Endodermal cell (in vitro differentiated cells): Measurements from ENCODE around the gene LOXL3. TPM values are rescaled to one million over a fixed set of nuclear protein-coding genes. Genes with fewer than 3 reads are reported as not detected.

Source experiments
- DNase-seq: peaks from one replicate; pipeline ENCODE4 v3.0.0-alpha.2; 2017
- H3K27ac ChIP-seq: 2 replicates; pipeline ENCODE4 v1.5.1; 2013; ENCODE audit warnings: mild to moderate bottlenecking, low read depth, low read length, moderate library complexity
- H3K27me3 ChIP-seq: 2 replicates; pipeline ENCODE4 v1.6.1; 2013; ENCODE audit warnings: mild to moderate bottlenecking, low read length, moderate library complexity; ENCODE audit not compliant: insufficient read depth, control insufficient read depth, poor library complexity, severe bottlenecking
- H3K36me3 ChIP-seq: 2 replicates; pipeline ENCODE4 v1.7.0; 2013; ENCODE audit warnings: mild to moderate bottlenecking, low read length, moderate library complexity; ENCODE audit not compliant: control insufficient read depth, insufficient read depth
- H3K4me1 ChIP-seq: one replicate; pipeline ENCODE4 v1.7.0; 2013; ENCODE audit warnings: low read length; ENCODE audit not compliant: control insufficient read depth, insufficient read depth
- H3K4me3 ChIP-seq: 2 replicates; pipeline ENCODE4 v1.5.1; 2013; ENCODE audit warnings: mild to moderate bottlenecking, low read length, moderate library complexity
- H3K9ac ChIP-seq: 2 replicates; pipeline ENCODE4 v1.6.1; 2013; ENCODE audit warnings: mild to moderate bottlenecking, low read length, moderate library complexity; ENCODE audit not compliant: poor library complexity, severe bottlenecking; ENCODE audit errors: extremely low read depth
- H3K9me3 ChIP-seq: 2 replicates; pipeline ENCODE4 v1.6.1; 2013; ENCODE audit warnings: mild to moderate bottlenecking, low read length, moderate library complexity; ENCODE audit not compliant: control insufficient read depth
- H3K27ac Mint-ChIP-seq: 2 replicates; pipeline ENCODE4 v1.8.0; 2020; ENCODE audit warnings: mixed read lengths
- H3K27me3 Mint-ChIP-seq: 2 replicates; pipeline ENCODE4 v1.8.0; 2021; ENCODE audit warnings: mild to moderate bottlenecking, mixed read lengths; ENCODE audit not compliant: insufficient read depth
- H3K36me3 Mint-ChIP-seq: 2 replicates; pipeline ENCODE4 v1.8.0; 2020; ENCODE audit warnings: low read depth, mixed read lengths
- H3K4me1 Mint-ChIP-seq: 2 replicates; pipeline ENCODE4 v1.8.0; 2020; ENCODE audit warnings: mixed read lengths
- H3K4me3 Mint-ChIP-seq: 2 replicates; pipeline ENCODE4 v1.8.0; 2020; ENCODE audit warnings: mild to moderate bottlenecking, moderate library complexity, mixed read lengths
- H3K9me3 Mint-ChIP-seq: 2 replicates; pipeline ENCODE4 v1.8.0; 2020; ENCODE audit warnings: mild to moderate bottlenecking, mixed read lengths
- CTCF ChIP-seq: fragments of 200-600 bp; sonication (generic); conservative IDR thresholded peaks from 2 replicates; pipeline ENCODE4 v1.5.0; 2021; ENCODE audit warnings: antibody characterized with exemption, mild to moderate bottlenecking
- WGBS, 2 experiments: methylation state at CpG; one replicate each; pipeline versions ENCODE4 v1.1.5 to v1.1.7; 2013; ENCODE audit warnings: missing lambda C conversion rate in 2 of 2, mixed read lengths in 1 of 2; ENCODE audit not compliant: insufficient coverage in 1 of 2, insufficient read length in 1 of 2; 5-methylcytosine and 5-hydroxymethylcytosine counted together
- total RNA-seq, 2 donors: library from RNA; stranded (reverse); fragmentation: NEBNext Ultra II Directional in 1 of 2; extraction: Animal tissue kit (Norgen Biotek cat#: 25700) in 1 of 2; gene quantifications; 2 replicates in 1 of 2; 3 replicates in 1 of 2; pipeline ENCODE4 v1.2.1, GENCODE V29; 2021

LOXL3 gene
- total RNA-seq, 2 donors from 2014 or later, result 5.4 to 7.6 TPM

DNA sequence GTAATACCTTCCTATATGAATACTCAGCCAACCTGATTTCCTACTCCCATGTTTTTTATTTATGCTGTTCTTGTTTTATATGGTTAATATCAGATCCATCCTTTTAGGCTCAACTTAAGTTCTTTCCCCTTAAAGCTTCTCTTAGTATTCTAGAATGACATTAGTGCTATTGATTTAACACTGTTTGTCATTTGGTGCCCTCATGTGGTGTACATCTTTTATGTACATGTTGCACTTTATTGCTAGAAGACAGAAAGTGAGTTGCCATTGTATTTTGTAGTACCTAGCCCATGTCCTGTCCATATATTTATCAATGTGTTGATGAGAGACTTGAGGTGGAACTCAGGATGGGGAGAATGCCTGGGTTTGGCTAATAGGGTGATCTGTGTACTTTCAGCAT, 21.5 kb downstream of the LOXL3 start:
- H3K4me1 Mint-ChIP-seq, result peaks cover 7% of the 10 kb centered on the region
- H3K36me3 ChIP-seq, result peaks cover 20% of the 10 kb centered on the region
- H3K9me3 ChIP-seq, result no peaks in the 10 kb centered on the region
- no peak overlapping the region for H3K4me3 ChIP-seq
- no peak overlapping the region for H3K4me3 Mint-ChIP-seq
- H3K4me1 ChIP-seq, result no peaks in the 10 kb centered on the region
- DNase-seq, result no peak
- H3K9me3 Mint-ChIP-seq, result no peaks in the 10 kb centered on the region
- H3K27me3 ChIP-seq, result no peaks in the 10 kb centered on the region
- no peak overlapping the region for H3K9ac ChIP-seq
- no peak overlapping the region for H3K27ac Mint-ChIP-seq
- H3K36me3 Mint-ChIP-seq, result peaks cover 22% of the 10 kb centered on the region
- no peak for TF ChIP-seq CTCF
- H3K27ac ChIP-seq, result no peak overlapping the region
- no peaks in the 10 kb centered on the region for H3K27me3 Mint-ChIP-seq

- H3K9ac ChIP-seq, result no peak overlapping the region
- no peak overlapping the region for H3K27ac ChIP-seq
- H3K9me3 Mint-ChIP-seq, result no peaks in the 10 kb centered on the region
- WGBS, 2 experiments, result 89 to 100% methylated on average over 1 to 7 of the region's 7 CpGs
- H3K36me3 ChIP-seq, result peaks cover 25% of the 10 kb centered on the region
- TF ChIP-seq CTCF, result no peak
- DNase-seq, result no peak
- no peaks in the 10 kb centered on the region for H3K9me3 ChIP-seq
- no peaks in the 10 kb centered on the region for H3K4me1 ChIP-seq
- H3K4me1 Mint-ChIP-seq, result peaks cover 7% of the 10 kb centered on the region
- no peak overlapping the region for H3K4me3 ChIP-seq
- peaks cover 28% of the 10 kb centered on the region for H3K36me3 Mint-ChIP-seq
- H3K27ac Mint-ChIP-seq, result no peak overlapping the region
- no peak overlapping the region for H3K4me3 Mint-ChIP-seq
- no peaks in the 10 kb centered on the region for H3K27me3 ChIP-seq
- H3K27me3 Mint-ChIP-seq, result no peaks in the 10 kb centered on the region
These were observed 22.1 kb downstream of the LOXL3 start for GRCh38 chr2:74531666-74532065.

DNA sequence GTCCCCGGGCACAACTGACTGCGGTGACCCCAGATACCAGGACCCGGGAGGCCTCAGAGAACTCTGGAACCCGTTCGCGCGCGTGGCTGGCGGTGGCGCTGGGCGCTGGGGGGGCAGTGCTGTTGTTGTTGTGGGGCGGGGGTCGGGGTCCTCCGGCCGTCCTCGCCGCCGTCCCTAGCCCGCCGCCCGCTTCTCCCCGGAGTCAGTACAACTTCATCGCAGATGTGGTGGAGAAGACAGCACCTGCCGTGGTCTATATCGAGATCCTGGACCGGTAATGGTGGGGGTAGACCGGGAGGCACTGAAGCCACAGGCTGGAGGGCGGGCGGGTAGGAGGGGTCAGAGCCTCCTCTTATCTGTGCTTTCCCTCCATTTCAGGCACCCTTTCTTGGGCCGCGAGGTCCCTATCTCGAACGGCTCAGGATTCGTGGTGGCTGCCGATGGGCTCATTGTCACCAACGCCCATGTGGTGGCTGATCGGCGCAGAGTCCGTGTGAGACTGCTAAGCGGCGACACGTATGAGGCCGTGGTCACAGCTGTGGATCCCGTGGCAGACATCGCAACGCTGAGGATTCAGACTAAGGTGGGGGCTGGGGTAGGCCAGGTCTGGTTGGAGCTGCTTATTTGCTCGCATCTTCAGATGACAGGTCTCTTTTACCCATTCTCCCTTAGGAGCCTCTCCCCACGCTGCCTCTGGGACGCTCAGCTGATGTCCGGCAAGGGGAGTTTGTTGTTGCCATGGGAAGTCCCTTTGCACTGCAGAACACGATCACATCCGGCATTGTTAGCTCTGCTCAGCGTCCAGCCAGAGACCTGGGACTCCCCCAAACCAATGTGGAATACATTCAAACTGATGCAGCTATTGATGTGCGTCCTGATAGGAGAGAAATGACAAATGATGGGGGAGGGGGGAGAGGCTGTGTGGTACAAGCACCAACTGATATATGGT, 23.2 kb downstream of the LOXL3 start:
- H3K27ac ChIP-seq, result no peak overlapping the region
- peaks cover 35% of the 10 kb centered on the region for H3K36me3 Mint-ChIP-seq

More for the DNA sequence above, 23.2 kb downstream of the LOXL3 start:
- peak overlapping the region; percentile 66 for H3K9ac ChIP-seq
- Mint-ChIP-seq H3K4me3 (peak overlapping the region; percentile 98), H3K9me3 (no peaks in the 10 kb centered on the region), H3K4me1 (peaks cover 7% of the 10 kb centered on the region), H3K27ac (peak overlapping the region; percentile 74), H3K27me3 (no peaks in the 10 kb centered on the region)
- no peaks in the 10 kb centered on the region for H3K27me3 ChIP-seq
- H3K9me3 ChIP-seq, result no peaks in the 10 kb centered on the region
- H3K4me3 ChIP-seq, result peak overlapping the region; percentile 99
- peaks cover 35% of the 10 kb centered on the region for H3K36me3 ChIP-seq
- peak; percentile 83 for DNase-seq
- WGBS, 2 experiments, result 16 to 31% methylated on average over 24 to 54 of the region's 54 CpGs
- no peak for TF ChIP-seq CTCF
- no peaks in the 10 kb centered on the region for H3K4me1 ChIP-seq
